ENCODE results near the gene SIM1. TPM values are rescaled to one million over a fixed set of nuclear protein-coding genes. Genes with fewer than 3 reads are reported as not detected.

SIM1 gene
- total and polyA plus RNA-seq, 2 of the 8 experiments (the other 6 are each of a cell fraction or from before 2014, with no cell fraction given): 0.02 to 0.39 TPM

DNA sequence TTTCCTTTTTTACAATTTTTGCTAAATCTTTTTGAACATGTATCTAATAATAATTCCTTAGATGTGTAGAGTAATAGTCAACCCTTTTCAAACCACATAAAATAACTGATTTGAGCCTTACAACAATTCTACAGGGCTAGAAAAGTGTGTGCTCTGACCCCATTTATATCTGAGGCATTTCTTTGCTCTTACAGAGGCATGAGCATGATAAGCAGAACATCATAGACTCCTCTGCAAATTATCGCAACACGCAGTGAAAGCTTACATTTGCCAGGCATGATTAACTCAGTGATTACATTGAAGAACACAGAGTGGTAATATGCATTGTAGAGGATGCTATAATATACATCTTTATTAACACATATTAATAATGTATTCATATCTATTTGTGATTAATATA, 120.4 kb downstream of the SIM1 start:
- Histone ChIP-seq H3K4me2 (ENCODE audit: insufficient read depth in 1 of 2, low read depth in 2 of 2, low read length in 2 of 2) (no peak overlapping the region), H4K8ac (ENCODE audit: extremely low read depth, insufficient read depth, low read length) (no peak overlapping the region), H3K23ac (ENCODE audit: insufficient read length) (no peak overlapping the region), H2BK15ac (ENCODE audit: low read length) (no peak overlapping the region), H3K79me2 (ENCODE audit: control insufficient read depth in 1 of 2, insufficient read depth in 2 of 2, low read length in 2 of 2) (no peaks in the 10 kb centered on the region), H2BK12ac (ENCODE audit: low read depth, low read length) (no peak overlapping the region), H2AFZ (ENCODE audit: low read length) (no peak overlapping the region), H2AK5ac (ENCODE audit: low read depth, low read length) (no peak overlapping the region), H4K5ac (ENCODE audit: insufficient read length, low read depth, low read length) (no peak overlapping the region), H3K27ac (ENCODE audit: low read depth, low read length) (no peak overlapping the region), H2BK120ac (replicated peaks; ENCODE audit: low read depth, low read length) (no peak overlapping the region), H4K20me1 (replicated peaks in 1 of 2; ENCODE audit: control insufficient read depth in 1 of 2, insufficient read depth in 2 of 2, low read length in 2 of 2) (no peaks in the 10 kb centered on the region), H3K79me1 (ENCODE audit: low read depth, low read length) (no peaks in the 10 kb centered on the region), H3K18ac (ENCODE audit: extremely low read depth, low read length) (no peak overlapping the region), H3K4me1 (replicated peaks in 1 of 4; ENCODE audit: control insufficient read depth in 3 of 4, insufficient read depth in 4 of 4, low read length in 3 of 4) (no peaks in the 10 kb centered on the region; a peak in 1 of 7 replicates), H3K36me3 (ENCODE audit: control insufficient read depth in 2 of 4, insufficient read depth in 4 of 4, low read length in 3 of 4) (no peaks in the 10 kb centered on the region), H3K9me3 (ENCODE audit: insufficient read depth in 2 of 2, low read depth in 1 of 2, low read length in 1 of 2) (no peaks in the 10 kb centered on the region), H3K9ac (replicated peaks in 1 of 4; ENCODE audit: extremely low read depth in 1 of 4, low read depth in 3 of 4, low read length in 3 of 4) (no peak overlapping the region), H3K56ac (replicated peaks; ENCODE audit: insufficient read length, low read depth, low read length) (no peak overlapping the region), H3K23me2 (ENCODE audit: low read depth, low read length) (no peaks in the 10 kb centered on the region; the same call in 1 of the 2 replicates), H3K4me3 (ENCODE audit: extremely low read depth in 1 of 4, insufficient read depth in 2 of 4, low read depth in 3 of 4, low read length in 4 of 4) (no peak overlapping the region), H3K4ac (replicated peaks; ENCODE audit: insufficient read length, low read depth, low read length) (no peak overlapping the region), H3K14ac (ENCODE audit: insufficient read length) (no peak overlapping the region), H2BK5ac (ENCODE audit: low read depth, low read length) (no peak overlapping the region), H2BK20ac (ENCODE audit: low read length) (no peak overlapping the region), H3K27me3 (replicated peaks in 1 of 4; ENCODE audit: control insufficient read depth in 3 of 4, extremely low read depth in 1 of 4, insufficient read depth in 3 of 4, low read length in 3 of 4) (no peaks in the 10 kb centered on the region), H4K91ac (replicated peaks; ENCODE audit: insufficient read length, low read length) (no peak overlapping the region)
- ChIA-PET CTCF (ENCODE audit: partially characterized antibody) (interaction anchor here (0.6 to 1.4 kb wide), 7 partner anchors 47 to 236 kb away, joined by 3 to 4 read pairs (median 3); no protein-coding TSS in a partner anchor), POLR2A (ENCODE audit: partially characterized antibody) (interaction anchor here (0.8 kb wide), 1 partner anchor 294 kb away, joined by 3 read pairs; no protein-coding TSS in a partner anchor)
- 100% methylated on average over 2 of the region's 2 CpGs; no CpG with 5 or more reads in 1 of the 2 experiments for WGBS, 2 experiments (ENCODE audit: extremely low coverage in 1 of 2, insufficient coverage in 1 of 2, insufficient read length in 1 of 2, insufficient replicate concordance in 2 of 2, low coverage in 1 of 2, low lambda C conversion rate in 2 of 2, missing lambda C conversion rate in 1 of 2)
- TF ChIP-seq KDM5A (IDR thresholded peaks at IDR 0.05; ENCODE audit: low read length): no peak
- TF ChIP-seq POLR2A (IDR thresholded peaks at IDR 0.05; ENCODE audit: control extremely low read depth in 1 of 2, low read depth in 2 of 2, low read length in 2 of 2): no peak
- no peak for TF ChIP-seq HDAC6 (IDR thresholded peaks at IDR 0.05; ENCODE audit: low read depth, low read length)
- no peak for TF ChIP-seq TAF1 (IDR thresholded peaks at IDR 0.05; ENCODE audit: low read depth, low read length)
- FAIRE-seq: no peak
- no peak for DNase-seq (ENCODE audit: low read depth in 1 of 2, low spot score in 2 of 2)
